ENCODE measurements around the gene AMBN. TPM values are rescaled to one million over a fixed set of nuclear protein-coding genes. Genes with fewer than 3 reads are reported as not detected.

AMBN gene
- total and polyA plus RNA-seq, 9 of the 15 experiments (the other 6 are each of a cell fraction or from before 2014, with no cell fraction given): 0.03 to 0.09 (median 0.07) TPM; not detected in 6

DNA sequence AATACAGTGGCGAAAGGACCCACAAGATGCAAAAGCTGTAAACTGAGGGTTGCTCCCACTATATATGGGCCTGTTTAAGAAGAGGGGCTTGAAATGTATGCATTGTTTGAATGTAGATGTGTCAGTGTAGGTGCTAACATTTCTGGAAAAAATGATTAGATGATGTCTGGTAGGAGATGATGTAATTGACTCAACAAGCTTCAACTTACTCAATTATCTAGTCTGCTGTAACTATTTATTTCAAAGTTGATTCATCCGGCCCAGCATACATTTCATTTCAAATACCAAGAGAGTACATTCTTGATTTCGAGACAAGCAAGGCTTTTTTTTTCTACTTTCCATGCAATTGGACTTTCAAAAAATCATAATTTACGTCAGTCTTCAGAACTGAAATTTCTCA is 27.2 kb downstream of the AMBN start:
- FAIRE-seq (no peak), ATAC-seq (no peak), DNase-seq (ENCODE audit: extremely low read depth in 1 of 4, low spot score in 3 of 4) (no peak)
- Histone ChIP-seq H4K20me1 (replicated peaks; ENCODE audit: control insufficient read depth, insufficient read depth, low read length) (no peaks in the 10 kb centered on the region), H3K36me3 (ENCODE audit: control insufficient read depth, insufficient read depth, low read length) (no peaks in the 10 kb centered on the region), H3K4me2 (ENCODE audit: insufficient read depth, low read length) (no peak overlapping the region), H3K27me3 (ENCODE audit: control insufficient read depth in 2 of 2, insufficient read depth in 2 of 2, low read length in 2 of 2) (no peaks in the 10 kb centered on the region; a peak in 1 of 5 replicates), H3K79me2 (ENCODE audit: control insufficient read depth, insufficient read depth, low read length) (no peaks in the 10 kb centered on the region), H3K9ac (ENCODE audit: insufficient read depth in 1 of 2, low read depth in 2 of 2, low read length in 2 of 2) (no peak overlapping the region), H3K9me3 (replicated peaks; ENCODE audit: control insufficient read depth, insufficient read depth, low read depth, low read length) (no peaks in the 10 kb centered on the region), H3K4me3 (no peak overlapping the region), H3K9me1 (ENCODE audit: control insufficient read depth, insufficient read depth, low read length) (no peaks in the 10 kb centered on the region), H3K4me1 (replicated peaks in 1 of 2; ENCODE audit: control insufficient read depth in 2 of 2, insufficient read depth in 2 of 2, low read length in 2 of 2) (no peaks in the 10 kb centered on the region), H3K27ac (ENCODE audit: extremely low read depth, low read depth, low read length) (no peak overlapping the region), H2AFZ (ENCODE audit: low read depth, low read length) (no peak overlapping the region)
- ChIA-PET CTCF (ENCODE audit: low intra/inter-chr PET ratio) (no interaction called here), POLR2A (no interaction called here)
- in situ Hi-C loops (cut with MboI): loop anchor here (25.0 kb wide), 1 partner anchor 1093 kb away; no protein-coding TSS in a partner anchor
- no TSS peak for BruUV-seq (replicated peaks)
- TF ChIP-seq ZFX (CRISPR knock-in tag; IDR thresholded peaks at IDR 0.05) (no peak), PATZ1 (CRISPR knock-in tag; IDR thresholded peaks at IDR 0.05; ENCODE audit: borderline replicate concordance) (no peak), DPF2 (IDR thresholded peaks at IDR 0.05) (no peak), CBFA2T3 (IDR thresholded peaks at IDR 0.05) (no peak), TEAD2 (tag; IDR thresholded peaks at IDR 0.05) (no peak), KHSRP (IDR thresholded peaks at IDR 0.05) (no peak), GATAD2A (IDR thresholded peaks at IDR 0.05) (no peak), GABPA (tag; conservative IDR thresholded peaks at IDR 0.05; ENCODE audit: low read depth) (no peak), ZZZ3 (IDR thresholded peaks at IDR 0.05) (no peak), ZNF398 (CRISPR knock-in tag; IDR thresholded peaks at IDR 0.05) (no peak), ZNF79 (CRISPR knock-in tag; IDR thresholded peaks at IDR 0.05; ENCODE audit: low read depth) (no peak), NR2C1 (IDR thresholded peaks at IDR 0.05) (no peak), NR2C1 (tag; IDR thresholded peaks at IDR 0.05) (no peak), MTA1 (IDR thresholded peaks at IDR 0.05; ENCODE audit: borderline replicate concordance) (no peak), SRSF9 (IDR thresholded peaks at IDR 0.05; ENCODE audit: borderline replicate concordance, low read depth, low read length) (no peak)
- TF ChIP-seq, protein P1, sequence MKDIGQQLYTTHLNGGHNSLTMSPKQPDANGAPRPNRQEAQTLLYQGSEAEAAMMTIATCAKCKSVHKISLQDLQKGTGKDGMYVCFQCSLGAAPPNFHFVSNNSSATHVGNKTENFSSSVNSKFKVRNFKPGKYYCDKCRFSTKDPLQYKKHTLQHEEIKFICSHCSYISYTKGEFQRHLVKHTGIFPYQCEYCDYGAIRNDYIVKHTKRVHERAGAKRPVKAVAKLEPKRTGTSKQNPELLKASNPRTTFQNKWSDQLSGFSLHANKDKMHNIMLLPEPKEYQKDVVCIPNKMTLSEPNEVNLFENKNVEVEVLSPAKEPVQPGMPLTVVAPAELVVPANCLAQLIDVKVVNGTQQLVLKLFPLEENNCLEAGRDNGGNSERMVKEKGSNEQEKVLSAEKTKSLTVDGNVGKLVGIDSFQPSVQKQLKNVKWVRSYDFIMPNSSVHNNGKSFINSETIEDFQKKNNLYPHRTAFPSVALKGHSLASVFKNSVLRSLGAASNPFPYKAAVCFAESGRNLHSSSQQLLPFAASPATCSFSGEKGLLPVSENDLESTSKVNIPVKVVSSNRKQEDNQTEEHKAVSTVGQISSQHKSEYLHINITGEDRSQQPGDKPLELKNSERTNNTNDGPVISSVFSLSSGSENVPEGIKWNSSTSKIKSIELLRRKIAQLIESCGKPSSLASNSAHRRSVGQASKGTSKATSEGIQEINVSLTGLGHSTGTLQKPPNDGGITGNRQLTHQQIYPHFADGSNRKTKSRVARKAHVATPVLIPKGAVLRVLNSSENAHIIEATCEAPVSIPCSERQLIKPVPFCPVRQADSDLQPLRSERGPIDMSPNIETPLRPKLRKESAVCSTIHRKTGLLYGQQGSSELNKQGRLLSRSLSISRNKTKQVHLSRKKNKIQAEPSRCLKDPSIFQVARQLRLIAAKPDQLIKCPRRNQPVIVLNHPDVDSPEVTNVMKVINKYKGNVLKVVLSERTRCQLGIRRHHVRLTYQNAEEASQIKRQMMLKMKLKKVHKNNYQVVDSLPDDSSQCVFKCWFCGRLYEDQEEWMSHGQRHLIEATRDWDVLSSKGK (CRISPR knock-in tag; IDR thresholded peaks at IDR 0.05): no peak
- intact Hi-C loops (cut with micrococcal nuclease): no loop called here
- WGBS (ENCODE audit: insufficient coverage, low coverage, missing lambda C conversion rate): 51% methylated on average over 4 of the region's 4 CpGs

All from K562 (cell line).